IMR-90 (cell line): ENCODE measurements around the gene ZNF493. TPM values are rescaled to one million over a fixed set of nuclear protein-coding genes. Genes with fewer than 3 reads are reported as not detected.

Experiments used
- ATAC-seq: fragments of 200-7000 bp; cut with Tn5 transposase; 2 replicates; pipeline ENCODE4 v1.9.1; 2020; ENCODE audit warnings: low read depth, mild to moderate bottlenecking, moderate library complexity
- BruUV-seq: library from RNA; stranded (reverse); fragments of 400-500 nt; replicated peaks from 2 replicates; lab custom pipeline; 2021; lab: Mats Ljungman, UMichigan
- CTCF ChIA-PET: fragments of 300-600 bp; formaldehyde crosslinking; extraction: SDS; loops from one replicate; lab custom pipeline; 2021; ENCODE audit warnings: antibody characterized with exemption; lab: Yijun Ruan, JAX
- POLR2A ChIA-PET: fragments of 300-600 bp; sonication (Branson Sonifier 250); formaldehyde crosslinking; loops from one replicate; lab custom pipeline; 2022; ENCODE audit warnings: antibody characterized with exemption; ENCODE audit not compliant: unreplicated experiment; lab: Charles Lee
- DNase-seq: peaks from one replicate; pipeline ENCODE4 v3.0.0; 2013
- H2AFZ ChIP-seq: replicated peaks from 2 replicates; pipeline ENCODE3; 2013; ENCODE audit warnings: low read length, mild to moderate bottlenecking; ENCODE audit not compliant: poor library complexity
- H2AK5ac ChIP-seq: 2 replicates; pipeline ENCODE4 v1.6.1; 2013; ENCODE audit warnings: low read depth, low read length, inconsistent platforms
- H2AK9ac ChIP-seq: replicated peaks from 2 replicates; pipeline ENCODE3; 2013; ENCODE audit warnings: mild to moderate bottlenecking, low read depth, low read length, moderate library complexity; ENCODE audit not compliant: poor library complexity
- H2BK120ac ChIP-seq: 2 replicates; pipeline ENCODE4 v1.6.1; 2013; ENCODE audit warnings: low read depth, low read length, inconsistent platforms
- H2BK15ac ChIP-seq: 3 replicates; pipeline ENCODE4 v1.6.1; 2013; ENCODE audit warnings: low read depth, low read length, inconsistent platforms
- H2BK20ac ChIP-seq: 2 replicates; pipeline ENCODE4 v1.6.1; 2013; ENCODE audit warnings: low read depth, mild to moderate bottlenecking, inconsistent platforms, low read length, moderate library complexity
- H2BK5ac ChIP-seq: 2 replicates; pipeline ENCODE4 v1.6.1; 2013; ENCODE audit warnings: mild to moderate bottlenecking, low read depth, low read length, inconsistent platforms; ENCODE audit not compliant: poor library complexity, severe bottlenecking
- H3K14ac ChIP-seq: replicated peaks from 2 replicates; pipeline ENCODE4 v1.6.1; 2013; ENCODE audit warnings: low read depth, low read length, inconsistent platforms
- H3K18ac ChIP-seq: 2 replicates; pipeline ENCODE4 v1.6.1; 2013; ENCODE audit warnings: low read depth, low read length, control low read depth
- H3K23ac ChIP-seq: 2 replicates; pipeline ENCODE4 v1.6.1; 2013; ENCODE audit warnings: low read depth, low read length, inconsistent platforms
- H3K27ac ChIP-seq: 2 replicates; pipeline ENCODE4 v1.5.1; 2013; ENCODE audit warnings: mild to moderate bottlenecking, control low read depth, low read length; ENCODE audit not compliant: insufficient read depth
- H3K27me3 ChIP-seq: 2 replicates; pipeline ENCODE4 v1.6.1; 2013; ENCODE audit warnings: low read length; ENCODE audit not compliant: control insufficient read depth, insufficient read depth
- H3K36me3 ChIP-seq: 2 replicates; pipeline ENCODE4 v1.6.1; 2013; ENCODE audit warnings: low read length, mixed read lengths; ENCODE audit not compliant: control insufficient read depth, insufficient read depth
- H3K4ac ChIP-seq: 2 replicates; pipeline ENCODE4 v1.6.1; 2013; ENCODE audit warnings: low read depth, low read length, inconsistent platforms
- H3K4me1 ChIP-seq: 2 replicates; pipeline ENCODE4 v1.6.1; 2013; ENCODE audit warnings: low read length, mixed read lengths; ENCODE audit not compliant: control insufficient read depth, insufficient read depth
- H3K4me2 ChIP-seq: 2 replicates; pipeline ENCODE4 v1.6.1; 2013; ENCODE audit warnings: low read depth, mild to moderate bottlenecking, control low read depth, low read length, moderate library complexity
- H3K4me3 ChIP-seq: 2 replicates; pipeline ENCODE4 v1.5.1; 2013; ENCODE audit warnings: low read depth, mild to moderate bottlenecking, control low read depth, low read length, moderate library complexity; ENCODE audit not compliant: insufficient read depth
- H3K56ac ChIP-seq: 2 replicates; pipeline ENCODE4 v1.6.1; 2013; ENCODE audit warnings: low read length, inconsistent platforms; ENCODE audit not compliant: insufficient read depth; ENCODE audit errors: extremely low read depth
- H3K79me1 ChIP-seq, 2 experiments: 2 replicates each; pipeline ENCODE4 v1.6.1; 2013; ENCODE audit warnings: low read length in 2 of 2, inconsistent platforms in 1 of 2, low read depth in 1 of 2
- H3K9ac ChIP-seq: 2 replicates; pipeline ENCODE4 v1.6.1; 2013; ENCODE audit warnings: low read depth, low read length, control low read depth
- H3K9me1 ChIP-seq: 2 replicates; pipeline ENCODE4 v1.6.1; 2013; ENCODE audit warnings: low read length, inconsistent platforms; ENCODE audit not compliant: insufficient read depth
- H3K9me3 ChIP-seq: 2 replicates; pipeline ENCODE4 v1.6.1; 2013; ENCODE audit warnings: low read length; ENCODE audit not compliant: control insufficient read depth, insufficient read depth
- H4K20me1 ChIP-seq: 2 replicates; pipeline ENCODE4 v1.6.1; 2013; ENCODE audit warnings: low read length, inconsistent platforms; ENCODE audit not compliant: insufficient read depth
- H4K5ac ChIP-seq: 2 replicates; pipeline ENCODE4 v1.6.1; 2013; ENCODE audit warnings: mild to moderate bottlenecking, low read depth, low read length, control low read depth
- H4K8ac ChIP-seq, 2 experiments: 2 replicates each; pipeline ENCODE4 v1.6.1; 2013; ENCODE audit warnings: low read depth in 2 of 2, low read length in 2 of 2, control low read depth in 1 of 2, inconsistent platforms in 1 of 2
- H4K91ac ChIP-seq: 2 replicates; pipeline ENCODE4 v1.6.1; 2013; ENCODE audit warnings: low read depth, low read length, inconsistent platforms; ENCODE audit not compliant: insufficient read depth
- CEBPB ChIP-seq: IDR thresholded peaks from 2 replicates; pipeline ENCODE4 v1.6.1; 2012; ENCODE audit warnings: low read depth, low read length, improper control_type of control experiment
- CHD1 ChIP-seq: IDR thresholded peaks from 2 replicates; pipeline ENCODE4 v1.6.1; 2012; ENCODE audit warnings: low read depth, low read length, improper control_type of control experiment
- MAFK ChIP-seq: IDR thresholded peaks from 2 replicates; pipeline ENCODE4 v1.6.1; 2012; ENCODE audit warnings: low read depth, low read length, improper control_type of control experiment
- MAZ ChIP-seq: IDR thresholded peaks from 2 replicates; pipeline ENCODE4 v1.6.1; 2012; ENCODE audit warnings: low read depth, mild to moderate bottlenecking, low read length, improper control_type of control experiment, moderate library complexity, borderline replicate concordance
- MXI1 ChIP-seq: IDR thresholded peaks from 2 replicates; pipeline ENCODE4 v1.6.1; 2012; ENCODE audit warnings: low read depth, mild to moderate bottlenecking, low read length, moderate library complexity, borderline replicate concordance
- RAD21 ChIP-seq: IDR thresholded peaks from 2 replicates; pipeline ENCODE4 v1.6.1; 2012; ENCODE audit warnings: low read length, improper control_type of control experiment
- RCOR1 ChIP-seq: IDR thresholded peaks from 2 replicates; pipeline ENCODE4 v1.6.1; 2012; ENCODE audit warnings: mild to moderate bottlenecking, low read length, improper control_type of control experiment; ENCODE audit not compliant: insufficient replicate concordance
- RFX5 ChIP-seq: IDR thresholded peaks from 2 replicates; pipeline ENCODE4 v1.8.0; 2012; ENCODE audit warnings: low read depth, mild to moderate bottlenecking, low read length, moderate library complexity
- SMC3 ChIP-seq: fragments of 150-350 bp; IDR thresholded peaks from 2 replicates; pipeline ENCODE4 v1.6.1; 2016; ENCODE audit warnings: low read depth, mild to moderate bottlenecking, antibody characterized with exemption, low read length, moderate library complexity
- dilution Hi-C: fragments of 300-500 bp; cut with HindIII; formaldehyde crosslinking; loops from one replicate; pipeline ENCODE4 v1.14.3; 2018; ENCODE audit warnings: low sequenced_read_pairs; ENCODE audit not compliant: unreplicated experiment
- in situ Hi-C: fragments of 300-500 bp; cut with MboI; formaldehyde crosslinking; loops from 3 replicates; pipeline ENCODE4 v1.14.3; 2019; ENCODE audit warnings: low sequenced_read_pairs, inconsistent platforms, mixed read lengths
- intact Hi-C: fragments of 100-400 bp; cut with micrococcal nuclease; formaldehyde crosslinking; loops from 2 replicates; pipeline ENCODE4 v1.10.0; 2022
- polyA plus RNA-seq, 3 experiments: library from polyadenylated mRNA; depleted of rRNA; stranded (reverse); fragments of >200 nt; gene quantifications; 2 replicates each; pipeline ENCODE4 v1.2.3, GENCODE V29; 2012; ENCODE audit warnings: low replicate concordance in 1 of 3
- total RNA-seq: library from RNA; depleted of rRNA; stranded (reverse); fragments of >200 nt; gene quantifications from 2 replicates; pipeline ENCODE4 v1.2.3, GENCODE V29; 2012
- TF ChIP-seq, protein P1 (sequence below): fragments of 150-350 bp; IDR thresholded peaks from 2 replicates; pipeline ENCODE4 v1.6.1; 2017; ENCODE audit warnings: mild to moderate bottlenecking, antibody characterized with exemption, low read length, low read depth
- TF ChIP-seq, protein P2 (sequence below): conservative IDR thresholded peaks from 2 replicates; pipeline ENCODE4 v1.5.1; 2012; ENCODE audit warnings: mild to moderate bottlenecking, low read depth, low read length, improper control_type of control experiment

Gene ZNF493
- total and polyA plus RNA-seq, 2 of the 4 experiments (the other 2 are of a cell fraction): 2.1 to 3.4 TPM

DNA sequence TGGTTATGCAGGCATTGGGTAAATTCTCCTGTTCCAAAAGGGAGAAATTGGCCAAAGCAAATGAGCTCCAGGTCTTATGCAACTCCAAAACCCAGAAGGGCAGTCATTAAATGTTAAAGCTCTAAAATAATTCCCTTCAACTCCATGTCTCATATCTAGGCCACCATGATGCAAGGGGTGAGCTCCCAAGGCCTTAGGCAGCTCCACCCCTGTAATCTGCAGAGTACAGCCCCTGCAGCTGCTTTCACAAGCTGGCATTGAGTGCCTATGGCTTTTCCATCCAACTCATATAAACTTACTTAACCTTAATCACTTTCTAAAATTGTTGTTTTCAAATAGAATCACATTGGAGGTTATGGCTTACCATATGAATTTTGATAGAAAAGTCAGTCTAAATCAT lies 63.8 kb downstream of the ZNF493 start:
- Histone ChIP-seq H4K91ac (no peak overlapping the region), H2BK20ac (no peak overlapping the region), H2BK5ac (no peak overlapping the region), H2BK120ac (no peak overlapping the region), H4K20me1 (no peaks in the 10 kb centered on the region), H3K56ac (no peak overlapping the region), H2AFZ (no peak overlapping the region), H2AK5ac (no peak overlapping the region), H2BK15ac (no peak overlapping the region), H3K9ac (no peak overlapping the region), H3K79me1 (no peaks in the 10 kb centered on the region), H3K4me3 (no peak overlapping the region), H3K27ac (no peak overlapping the region), H3K23ac (no peak overlapping the region), H2AK9ac (no peak overlapping the region), H3K4me1 (no peaks in the 10 kb centered on the region), H3K27me3 (no peaks in the 10 kb centered on the region), H3K4me2 (no peak overlapping the region), H4K8ac (no peak overlapping the region), H3K36me3 (no peaks in the 10 kb centered on the region), H3K4ac (no peak overlapping the region), H3K9me1 (no peaks in the 10 kb centered on the region), H3K9me3 (peaks cover 17% of the 10 kb centered on the region), H3K14ac (no peak overlapping the region), H3K18ac (no peak overlapping the region), H4K5ac (no peak overlapping the region)
- ChIA-PET CTCF (interaction anchor here (0.6 kb wide), 1 partner anchor 26 kb away, joined by 8 read pairs; no protein-coding TSS in a partner anchor), POLR2A (no interaction called here)
- TF ChIP-seq CEBPB: no peak
- TF ChIP-seq CHD1: no peak
- TF ChIP-seq MAZ: no peak
- no peak for TF ChIP-seq MAFK
- no peak for TF ChIP-seq RAD21
- TF ChIP-seq RCOR1: no peak
- TF ChIP-seq, protein P1, sequence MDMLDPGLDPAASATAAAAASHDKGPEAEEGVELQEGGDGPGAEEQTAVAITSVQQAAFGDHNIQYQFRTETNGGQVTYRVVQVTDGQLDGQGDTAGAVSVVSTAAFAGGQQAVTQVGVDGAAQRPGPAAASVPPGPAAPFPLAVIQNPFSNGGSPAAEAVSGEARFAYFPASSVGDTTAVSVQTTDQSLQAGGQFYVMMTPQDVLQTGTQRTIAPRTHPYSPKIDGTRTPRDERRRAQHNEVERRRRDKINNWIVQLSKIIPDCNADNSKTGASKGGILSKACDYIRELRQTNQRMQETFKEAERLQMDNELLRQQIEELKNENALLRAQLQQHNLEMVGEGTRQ: no peak
- TF ChIP-seq, protein P2, sequence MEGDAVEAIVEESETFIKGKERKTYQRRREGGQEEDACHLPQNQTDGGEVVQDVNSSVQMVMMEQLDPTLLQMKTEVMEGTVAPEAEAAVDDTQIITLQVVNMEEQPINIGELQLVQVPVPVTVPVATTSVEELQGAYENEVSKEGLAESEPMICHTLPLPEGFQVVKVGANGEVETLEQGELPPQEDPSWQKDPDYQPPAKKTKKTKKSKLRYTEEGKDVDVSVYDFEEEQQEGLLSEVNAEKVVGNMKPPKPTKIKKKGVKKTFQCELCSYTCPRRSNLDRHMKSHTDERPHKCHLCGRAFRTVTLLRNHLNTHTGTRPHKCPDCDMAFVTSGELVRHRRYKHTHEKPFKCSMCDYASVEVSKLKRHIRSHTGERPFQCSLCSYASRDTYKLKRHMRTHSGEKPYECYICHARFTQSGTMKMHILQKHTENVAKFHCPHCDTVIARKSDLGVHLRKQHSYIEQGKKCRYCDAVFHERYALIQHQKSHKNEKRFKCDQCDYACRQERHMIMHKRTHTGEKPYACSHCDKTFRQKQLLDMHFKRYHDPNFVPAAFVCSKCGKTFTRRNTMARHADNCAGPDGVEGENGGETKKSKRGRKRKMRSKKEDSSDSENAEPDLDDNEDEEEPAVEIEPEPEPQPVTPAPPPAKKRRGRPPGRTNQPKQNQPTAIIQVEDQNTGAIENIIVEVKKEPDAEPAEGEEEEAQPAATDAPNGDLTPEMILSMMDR: no peak
- TF ChIP-seq MXI1: no peak
- no peak for TF ChIP-seq RFX5
- TF ChIP-seq SMC3: no peak
- no TSS peak for BruUV-seq
- intact Hi-C loops (no loop called here), in situ Hi-C loops (no loop called here), dilution Hi-C loops (no loop called here)
- ATAC-seq (no peak), DNase-seq (no peak)
